NCI-H1417 treated with DMSO at 0.1 percent for 48 hours (cell line): ENCODE measurements around the gene DHX40.
A peak's percentile ranks its signal among the peaks of the same experiment; 100 is the strongest.
"Not testable (repeated sequence)": the region's sequence is repeated elsewhere in the genome, so short reads cannot be mapped to it uniquely, and the experiment has no call there.

Source experiments
- DNase-seq: peaks from one replicate; lab custom pipeline; 2025; lab: John Stamatoyannopoulos, UW

The DHX40 gene

DNA sequence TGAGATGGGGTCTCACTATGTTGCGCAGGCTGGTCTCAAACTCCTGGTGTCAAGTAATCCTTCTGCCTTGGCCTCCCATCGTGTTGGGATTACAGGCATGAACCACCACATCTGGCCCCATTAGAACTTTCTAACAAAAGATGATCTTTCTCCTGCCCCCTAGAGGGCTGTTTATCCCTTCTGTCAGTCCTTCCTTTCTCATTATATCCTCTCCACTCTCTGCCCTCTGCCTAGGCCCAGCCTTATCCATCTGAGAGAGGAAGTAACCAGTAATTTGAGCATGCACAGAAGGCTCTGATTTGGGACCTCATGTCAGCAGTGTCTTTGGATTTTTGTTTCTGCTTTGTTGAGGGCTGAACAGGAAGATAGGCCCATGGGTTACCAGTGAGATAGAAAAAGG, 4.4 kb upstream of the DHX40 start:
- no peak for DNase-seq

DNA sequence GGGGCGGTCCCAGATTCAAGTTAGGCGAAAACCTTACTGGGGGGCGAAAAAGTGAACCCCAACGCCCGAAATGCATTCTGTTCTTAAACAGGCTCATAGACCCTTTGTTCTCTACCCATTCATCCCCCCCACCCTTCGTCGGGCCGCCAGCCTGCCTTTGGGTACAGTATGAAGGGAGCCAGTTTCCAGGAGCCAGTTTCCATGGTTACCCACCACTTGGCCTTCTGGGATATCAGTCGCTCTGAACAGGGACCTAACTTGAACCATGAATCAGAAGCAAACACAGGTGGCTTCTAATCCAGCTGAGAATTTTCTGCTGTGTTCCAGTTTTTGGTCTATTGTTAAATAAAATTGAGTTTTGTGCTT, 532 bp downstream of the DHX40 start:
- peak; percentile 35 for DNase-seq

DNA sequence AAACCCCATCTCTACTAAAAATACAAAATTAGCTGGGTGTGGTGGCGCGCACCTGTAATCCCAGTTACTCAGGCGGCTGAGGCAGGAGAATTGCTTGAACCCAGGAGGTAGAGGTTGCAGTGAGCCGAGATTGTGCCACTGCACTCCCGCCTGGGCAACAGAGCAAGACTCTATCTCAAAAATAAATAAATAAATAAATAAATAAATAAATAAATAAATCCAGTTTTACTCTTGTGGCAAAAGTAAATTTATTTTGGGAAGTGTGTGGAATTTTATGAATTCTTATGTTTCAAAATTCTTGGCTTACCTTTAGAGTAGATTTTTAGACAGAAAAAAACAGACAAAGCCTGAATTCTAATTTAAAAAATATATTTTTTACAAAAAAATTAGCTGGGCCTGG, 3.7 kb downstream of the DHX40 start:
- DNase-seq: not testable (repeated sequence)

DNA sequence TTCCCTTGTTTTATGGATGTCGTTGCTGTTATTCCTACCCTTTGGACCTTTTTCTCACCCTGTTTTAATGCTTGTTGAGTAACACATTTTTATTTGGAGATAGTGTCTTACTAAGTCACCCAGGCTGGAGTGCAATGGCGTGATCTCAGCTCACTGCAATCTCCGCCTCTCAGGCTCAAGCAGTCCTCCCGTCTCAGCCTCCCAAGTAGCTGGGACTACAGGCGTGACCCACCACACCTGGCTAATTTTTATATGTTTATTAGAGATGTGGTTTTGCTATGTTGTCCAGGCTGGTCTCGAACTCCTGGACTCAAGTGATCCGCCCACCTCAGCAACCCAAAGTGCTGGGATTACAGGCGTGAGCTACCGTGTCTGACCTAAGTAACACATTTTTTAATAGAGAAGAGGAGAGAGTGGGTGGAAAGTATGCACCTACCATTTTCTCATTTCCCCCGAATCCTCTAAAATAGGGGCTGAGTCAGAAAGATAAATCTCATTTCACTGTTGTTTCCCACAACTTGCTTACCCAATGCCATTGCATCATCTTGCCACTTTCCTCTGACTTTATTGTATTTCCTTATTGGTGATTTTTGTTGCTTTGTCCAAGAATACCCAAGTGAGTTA, 7.0 kb downstream of the DHX40 start:
- DNase-seq: no peak

DNA sequence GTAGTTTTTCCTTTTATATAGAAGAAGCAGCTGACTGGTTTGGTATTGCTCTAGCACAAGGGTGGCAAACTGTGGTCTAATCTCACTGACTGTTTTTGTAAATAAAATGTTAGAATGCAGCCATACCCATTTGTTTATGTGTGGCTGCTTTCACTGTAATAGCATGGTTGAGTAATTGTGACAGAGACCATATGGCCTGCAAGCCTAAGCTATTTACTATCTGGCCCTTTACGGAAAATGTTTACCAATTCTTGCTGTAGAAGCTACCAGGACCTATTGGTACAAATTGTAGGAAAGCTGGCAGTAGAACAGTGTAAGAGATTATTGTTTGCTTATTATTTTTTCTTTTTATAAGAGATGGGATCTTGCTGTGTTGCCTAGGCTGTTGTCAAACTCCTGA, 18.8 kb downstream of the DHX40 start:
- DNase-seq: not testable (repeated sequence)

DNA sequence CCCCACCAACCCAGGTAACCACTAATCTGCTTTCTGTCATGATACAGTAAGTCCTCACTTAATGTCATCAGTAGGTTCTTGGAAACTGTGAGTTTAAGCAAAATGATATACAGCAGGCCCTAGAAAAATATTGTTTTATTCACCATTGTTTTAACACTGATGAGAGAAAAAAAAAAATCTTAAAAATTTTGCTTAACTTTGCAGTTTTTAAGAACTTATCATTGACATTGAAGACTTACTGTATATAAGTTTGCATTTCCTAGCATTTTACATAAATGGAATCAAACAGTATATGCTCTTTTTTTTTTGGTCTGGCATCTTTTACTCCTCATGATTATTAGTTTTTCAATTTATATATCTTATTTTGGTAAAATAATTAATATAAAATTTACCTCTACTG, 34.8 kb downstream of the DHX40 start:
- DNase-seq: no peak

DNA sequence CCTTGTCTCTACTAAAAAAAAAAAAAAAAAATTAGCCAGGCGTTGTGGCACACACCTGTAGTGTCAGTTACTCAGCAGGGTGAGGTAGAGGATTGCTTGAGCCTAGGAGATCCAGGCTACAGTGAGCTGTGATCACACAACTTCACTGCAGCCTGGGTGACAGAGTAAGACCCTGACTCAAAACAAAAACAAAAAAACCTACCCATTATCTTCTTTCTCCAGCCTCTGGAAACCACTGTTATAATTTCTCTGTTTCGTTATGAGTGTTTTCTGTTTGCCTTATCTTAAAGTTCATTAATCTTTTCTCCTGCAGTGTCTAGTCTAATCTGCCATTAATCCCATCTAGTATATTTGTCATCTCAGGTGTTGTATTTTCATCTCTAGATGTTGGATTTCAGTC, 35.7 kb downstream of the DHX40 start:
- DNase-seq: no peak

DNA sequence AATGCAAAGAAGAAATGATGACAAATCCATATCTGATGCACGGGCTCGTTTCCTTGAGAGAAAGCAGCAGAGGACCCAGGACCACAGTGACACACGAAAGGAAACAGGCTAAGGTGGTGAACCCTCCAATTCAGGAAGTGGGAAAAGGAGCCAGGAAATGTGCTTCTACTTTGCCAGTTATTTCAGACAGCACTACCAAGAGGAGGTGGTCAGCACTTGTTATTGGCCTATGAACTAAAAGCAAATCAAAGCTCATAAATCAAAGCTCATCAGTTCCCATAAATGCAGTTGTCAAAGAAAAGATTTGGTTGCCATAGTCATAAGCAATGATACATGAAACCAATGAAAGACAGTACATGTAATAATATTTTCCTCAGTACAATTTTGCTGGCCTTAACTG, 41.7 kb downstream of the DHX40 start:
- DNase-seq: no peak

DNA sequence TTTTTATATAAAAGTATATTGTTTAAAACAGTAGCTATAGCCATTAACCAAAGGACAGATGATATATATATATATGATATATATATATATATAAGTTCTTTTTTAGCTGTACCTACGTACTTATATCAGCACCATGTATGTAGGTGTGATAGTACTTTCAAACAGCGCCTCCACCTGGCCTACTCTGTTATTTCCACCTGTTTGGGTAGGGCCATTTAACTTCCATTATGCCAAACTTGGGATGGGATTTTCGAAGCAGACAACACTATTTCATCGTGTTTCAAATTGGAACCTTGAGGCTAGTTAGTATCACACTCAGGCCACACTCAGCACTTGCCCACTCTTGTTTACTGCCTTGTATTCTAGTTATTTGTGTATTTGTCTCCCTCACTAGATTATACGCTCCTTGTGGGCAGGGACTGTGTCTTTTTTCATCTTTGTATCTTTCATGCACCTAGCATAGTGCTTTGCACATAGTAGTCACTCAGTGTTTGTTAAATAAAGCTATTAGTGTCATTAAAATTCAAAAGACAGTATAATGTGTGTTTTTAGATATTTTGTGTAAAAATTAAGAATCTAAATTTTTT, 42.5 kb downstream of the DHX40 start:
- DNase-seq: no peak

DNA sequence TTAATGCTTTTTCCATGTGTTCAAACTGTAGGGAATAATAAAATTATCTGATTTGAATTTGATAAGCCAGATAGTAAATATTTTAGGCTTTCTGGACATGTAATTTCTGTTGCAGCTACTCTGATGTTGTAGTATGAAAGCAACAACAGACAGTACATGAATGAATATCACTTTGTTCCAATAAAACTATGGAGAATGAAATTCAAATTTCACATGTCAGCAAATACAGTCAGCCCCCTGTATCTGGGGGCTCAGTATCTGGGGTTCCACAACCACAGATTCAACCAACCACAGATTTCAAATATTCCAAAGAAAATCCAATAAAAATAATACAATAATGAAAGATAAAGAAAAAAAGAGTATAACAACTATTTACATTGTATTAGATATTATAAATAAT, 46.1 kb downstream of the DHX40 start:
- no peak for DNase-seq

DNA sequence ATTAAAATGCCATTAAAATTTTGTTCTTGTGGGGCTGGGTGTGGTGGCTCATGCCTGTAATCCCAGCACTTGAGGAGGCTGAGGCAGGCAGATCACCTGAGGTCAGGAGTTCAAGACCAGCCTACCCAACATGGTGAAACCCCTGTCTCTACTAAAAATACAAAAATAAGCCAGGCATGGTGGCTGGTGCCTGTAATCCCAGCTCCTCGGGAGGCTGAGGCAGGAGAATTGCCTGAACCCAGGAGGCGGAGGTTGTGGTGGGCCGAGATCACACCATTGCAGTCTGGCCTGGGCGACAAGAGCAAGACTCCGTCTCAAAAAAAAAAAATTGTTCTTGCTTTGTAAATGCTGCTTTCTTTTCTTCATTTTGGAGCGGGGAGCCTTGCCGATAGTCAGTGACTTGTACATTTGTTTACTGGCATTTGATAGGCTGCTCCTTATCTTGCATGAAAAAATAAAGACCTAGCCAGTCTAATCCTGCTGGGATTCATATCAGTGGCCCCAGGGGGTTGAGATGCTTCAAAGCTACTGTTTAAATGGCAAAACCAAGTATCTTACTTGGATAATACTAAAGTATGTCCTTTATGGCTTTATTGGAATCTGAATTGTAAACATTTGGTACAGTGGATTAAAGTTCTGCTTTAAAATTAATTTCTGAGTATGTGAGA, 51.0 kb downstream of the DHX40 start:
- no peak for DNase-seq

DNA sequence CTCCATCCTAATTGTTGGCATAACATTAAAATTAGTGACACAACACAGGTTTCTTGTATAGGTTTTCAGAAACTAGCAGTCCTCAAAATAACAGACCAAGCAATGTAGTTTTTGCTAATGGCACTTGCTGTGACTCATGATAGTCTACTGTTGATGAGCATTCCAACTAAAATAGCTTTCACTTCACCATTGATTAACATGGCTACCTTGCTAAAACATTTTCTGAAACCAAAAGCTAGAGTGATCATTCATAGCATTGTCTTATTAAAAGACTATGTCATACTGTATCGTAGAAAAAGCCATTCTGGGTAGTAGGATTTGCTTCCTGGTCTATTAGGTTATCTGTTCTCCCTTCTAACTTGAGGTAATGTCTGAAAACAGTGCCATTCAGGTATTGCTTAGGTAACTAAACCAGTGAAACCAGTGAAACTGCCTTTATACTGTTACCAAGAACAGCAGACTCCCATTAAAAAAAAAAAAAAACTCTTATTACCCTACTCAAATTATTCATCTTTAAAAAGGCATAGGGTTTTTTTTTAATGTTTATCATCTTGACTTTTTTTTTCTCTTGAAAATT, 51.8 kb downstream of the DHX40 start:
- no peak for DNase-seq

DNA sequence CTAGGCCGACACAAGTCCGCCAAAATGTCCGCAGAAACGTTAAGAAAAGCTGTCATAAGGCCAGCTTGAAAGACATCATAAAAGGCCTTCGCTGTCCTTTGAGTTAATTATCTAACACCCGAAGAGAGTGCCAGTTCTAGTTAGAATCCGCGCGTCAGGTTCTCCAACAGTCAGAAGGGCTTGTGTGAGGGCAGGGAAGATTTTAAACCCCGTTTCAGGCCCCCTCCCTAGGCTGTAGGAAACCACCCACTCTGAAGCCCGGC, 53.6 kb downstream of the DHX40 start:
- DNase-seq: no peak

DNA sequence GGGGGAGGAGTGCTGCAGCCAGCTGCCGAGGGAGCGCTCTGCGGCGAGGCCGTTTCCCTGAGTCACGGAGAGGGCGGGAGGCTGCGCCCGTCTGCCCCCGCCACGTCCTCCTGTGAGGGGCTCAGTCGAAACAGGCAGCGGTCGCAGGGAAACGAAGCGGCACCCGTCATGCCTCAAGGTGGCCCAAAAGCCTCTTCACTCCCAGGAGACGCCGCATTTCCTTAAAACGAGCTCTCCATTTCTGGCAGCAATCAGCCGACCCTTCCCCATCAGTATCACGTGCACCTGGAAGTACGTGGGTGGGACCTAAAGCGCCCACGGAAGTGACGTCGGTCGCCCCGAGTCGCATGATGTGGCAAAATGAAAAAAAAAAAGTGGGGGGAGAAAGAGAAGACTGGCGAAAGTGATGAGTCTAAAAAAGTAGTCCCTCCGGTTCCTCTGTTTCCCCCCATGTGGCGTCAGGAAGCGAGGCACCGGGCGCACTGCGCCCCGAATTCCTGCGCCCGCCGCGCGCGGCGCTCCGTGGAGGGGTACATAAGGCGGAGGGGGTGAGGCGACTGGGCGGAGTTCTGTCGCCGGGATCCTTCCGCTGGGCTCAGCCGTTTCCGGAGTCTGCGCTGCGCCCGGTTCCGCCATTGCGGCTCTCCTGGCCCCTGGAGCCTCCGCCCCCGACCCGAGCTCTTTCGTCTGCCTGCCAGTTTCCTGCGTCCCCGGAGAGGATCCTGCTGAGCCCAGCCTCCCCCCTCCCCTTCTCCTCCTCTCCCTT, 54.1 kb downstream of the DHX40 start, which contains the start of gene CLTC:
Gene CLTC (plus strand): TSS at position 598 of the 766 bp plus-strand sequence. CDS start 237 bp downstream, outside the sequence.
- peak; percentile 85 for DNase-seq

DNA sequence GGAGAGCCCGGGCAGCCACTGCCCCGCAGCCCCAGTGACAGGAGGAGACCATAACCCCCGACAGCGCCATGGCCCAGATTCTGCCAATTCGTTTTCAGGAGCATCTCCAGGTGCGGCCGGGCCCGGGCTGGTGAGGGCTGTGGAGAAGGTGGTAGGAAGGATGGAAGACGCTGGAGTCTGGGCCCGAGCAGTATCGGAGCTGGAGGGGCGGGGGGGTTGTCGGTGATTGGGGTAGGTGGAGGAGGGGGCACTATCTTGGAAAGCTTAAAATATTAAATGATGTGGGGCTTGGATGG, 54.6 kb downstream of the DHX40 start:
- no peak for DNase-seq

DNA sequence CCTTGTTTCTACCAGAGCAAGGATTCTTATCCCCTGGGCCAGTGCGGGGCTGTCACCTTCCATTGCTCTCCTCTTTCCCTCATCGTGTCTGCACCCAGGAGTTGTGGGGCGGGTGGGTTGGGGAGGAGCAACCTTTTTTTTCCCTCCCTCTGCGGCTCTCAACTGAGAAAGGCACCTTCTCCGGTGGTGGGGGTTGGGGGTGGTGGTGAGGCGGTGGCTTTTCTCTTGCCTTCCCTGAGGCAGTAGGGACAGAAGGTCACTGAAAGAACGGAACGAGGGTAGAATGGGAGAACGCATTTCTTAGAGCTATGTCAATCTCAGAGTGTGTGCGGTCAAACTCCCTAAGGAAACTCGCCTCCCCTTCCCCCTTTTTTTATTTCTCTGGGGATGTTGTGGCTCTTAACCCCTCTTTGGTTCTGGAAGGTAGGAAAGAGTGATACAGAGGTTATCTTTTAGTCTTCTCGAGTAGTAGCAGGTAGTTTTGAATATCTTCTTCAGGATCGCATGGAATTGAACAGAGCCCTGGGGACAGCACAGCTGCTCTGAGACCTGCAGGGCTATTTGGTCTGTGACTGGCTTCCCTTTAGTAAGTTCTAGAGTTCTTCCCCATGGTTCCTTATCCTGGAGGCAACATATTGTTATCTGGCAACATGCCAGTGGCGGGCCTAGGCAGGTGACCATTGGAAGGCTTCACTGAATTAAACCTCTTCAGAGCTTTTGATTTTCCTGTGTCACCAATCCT, 55.3 kb downstream of the DHX40 start:
- no peak for DNase-seq

DNA sequence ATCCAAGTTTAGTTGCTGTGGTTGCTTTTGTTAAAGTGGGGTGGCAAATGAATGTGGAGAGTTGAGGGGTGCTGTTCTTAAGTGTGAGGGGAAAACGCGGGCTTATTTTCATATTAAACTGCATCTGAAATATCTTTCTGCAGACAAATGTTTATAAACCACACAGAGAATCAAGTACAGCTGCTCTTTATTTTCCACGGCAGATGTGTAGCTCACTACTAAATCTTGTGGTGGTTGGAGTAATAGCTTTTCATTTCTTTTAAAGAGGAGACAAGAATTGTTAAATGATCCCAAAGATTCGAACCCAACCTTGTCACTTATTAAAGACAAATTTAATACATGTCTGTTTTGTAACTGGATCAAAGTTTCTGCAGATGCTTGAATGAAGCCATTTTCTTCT, 56.4 kb downstream of the DHX40 start:
- DNase-seq: no peak

DNA sequence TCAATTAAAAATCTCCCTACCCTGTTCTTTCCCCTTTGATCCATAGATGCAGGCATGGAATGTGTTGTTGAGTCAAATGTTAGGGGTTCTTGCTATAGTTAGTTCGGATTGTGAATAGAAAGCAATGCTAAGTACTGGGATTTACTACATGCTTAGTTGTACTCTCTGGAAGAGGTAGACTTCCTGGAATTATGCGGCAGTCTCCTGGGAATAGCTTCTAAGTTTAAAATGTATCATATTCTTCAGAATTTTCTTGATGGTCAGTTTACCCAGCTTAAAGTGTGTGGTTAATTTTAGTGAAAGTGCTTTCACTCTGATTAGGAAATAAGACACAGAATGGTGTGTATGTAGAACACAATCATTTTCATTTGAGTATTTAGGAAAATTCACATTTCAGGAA, 57.7 kb downstream of the DHX40 start:
- DNase-seq: no peak

DNA sequence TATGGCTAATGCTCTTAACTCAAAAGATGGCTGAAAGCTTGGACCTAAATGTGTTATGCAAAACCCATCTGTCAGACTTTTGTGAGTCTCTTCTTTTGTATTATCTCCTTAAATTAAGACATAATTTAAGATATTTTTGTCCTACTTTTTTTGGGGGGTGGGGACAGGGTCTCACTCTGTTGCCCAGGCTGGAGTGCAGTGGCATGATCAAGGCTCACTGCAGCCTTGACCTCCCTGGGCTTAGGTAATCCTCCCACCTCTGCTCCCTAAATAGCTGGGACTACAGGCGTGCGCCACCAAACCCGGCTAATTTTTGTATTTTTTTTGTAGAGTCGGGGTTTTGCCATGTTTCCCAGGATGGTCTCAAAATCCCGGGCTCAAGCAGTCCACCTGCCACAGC, 61.3 kb downstream of the DHX40 start:
- no peak for DNase-seq

DNA sequence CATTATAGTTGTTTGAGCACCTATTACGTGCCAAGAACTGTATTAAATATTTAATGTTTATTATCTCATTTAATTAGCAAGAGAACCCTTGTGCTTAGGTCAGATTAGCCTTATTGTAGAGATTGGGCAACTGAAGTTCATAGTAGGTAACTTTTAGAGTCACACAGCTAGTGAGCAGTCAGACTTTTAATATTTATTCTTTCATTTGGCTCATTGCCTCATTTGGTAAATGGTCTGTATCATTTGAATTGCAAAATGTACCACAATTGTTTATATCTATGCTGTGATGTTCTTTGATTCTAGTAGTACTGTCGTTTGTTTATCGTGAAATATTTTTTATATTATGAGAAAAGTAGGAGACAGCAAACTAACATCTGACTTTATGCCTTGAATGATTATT, 61.9 kb downstream of the DHX40 start:
- DNase-seq: no peak

DNA sequence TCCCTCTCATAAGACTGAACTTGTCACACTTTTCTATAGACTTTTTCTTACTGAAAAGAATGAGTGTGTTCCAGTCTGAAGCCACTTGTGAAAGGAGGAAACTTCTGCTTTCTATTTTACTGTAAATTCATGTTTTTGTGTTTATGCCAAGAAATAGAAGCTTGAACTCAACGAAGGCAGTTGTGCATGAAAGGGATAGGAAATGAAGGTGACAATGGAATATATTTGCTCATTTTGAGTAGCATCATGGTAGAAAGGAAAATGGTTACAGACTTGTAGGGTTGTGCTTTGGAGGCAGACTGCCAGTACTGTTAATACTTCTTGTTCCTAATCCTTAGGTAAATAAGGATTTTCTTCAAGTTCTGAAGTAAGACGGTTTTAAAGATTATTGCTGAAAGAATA, 62.4 kb downstream of the DHX40 start:
- DNase-seq: no peak

DNA sequence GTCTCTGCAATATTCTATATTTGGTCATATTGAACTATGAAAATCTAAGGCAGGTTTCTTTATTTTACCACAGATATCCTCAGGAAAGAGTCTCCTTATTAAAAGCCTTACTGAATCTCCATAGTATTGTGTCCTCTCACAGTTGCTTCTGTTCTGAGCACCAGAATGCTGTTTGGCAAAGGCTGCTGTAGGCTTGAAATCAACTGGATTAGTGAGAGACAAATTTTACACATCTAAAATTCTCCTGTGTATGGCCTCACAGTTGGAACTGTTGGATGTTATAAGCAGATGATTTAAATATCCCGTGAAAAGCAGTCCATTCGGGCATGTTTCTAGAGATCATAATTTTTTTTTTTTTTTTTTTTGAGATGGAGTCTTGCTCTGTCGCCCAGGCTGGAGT, 63.8 kb downstream of the DHX40 start:
- DNase-seq: no peak
